ENCODE results near the gene HECW1.

DNA sequence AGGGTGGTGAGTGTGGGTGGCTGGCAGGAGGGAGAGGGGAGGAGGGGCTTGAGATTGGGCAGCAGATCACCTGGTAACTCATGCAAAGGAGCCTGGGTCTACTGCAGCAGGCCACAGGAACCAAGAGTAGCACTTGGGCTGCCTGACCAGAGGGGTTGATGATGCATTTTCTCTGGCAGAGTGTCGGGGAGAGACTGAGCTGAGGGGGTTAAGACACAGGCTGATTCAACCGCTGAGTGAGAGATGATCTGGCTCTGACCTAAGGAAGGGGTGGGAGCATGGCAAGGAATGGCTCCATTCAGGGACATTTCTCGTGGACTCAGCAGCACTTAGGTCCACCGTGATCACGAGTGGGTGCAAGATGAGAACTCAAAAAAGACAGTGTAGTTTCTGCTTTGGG is 355.0 kb downstream of the HECW1 start:
- no peak for TF ChIP-seq SETDB1 (IDR thresholded peaks at IDR 0.05; ENCODE audit: insufficient read length, low read length)
- no peak for TF ChIP-seq ZBTB7A (tag by site-specific recombination; IDR thresholded peaks at IDR 0.05; ENCODE audit: low read depth)
- TF ChIP-seq, protein P1, sequence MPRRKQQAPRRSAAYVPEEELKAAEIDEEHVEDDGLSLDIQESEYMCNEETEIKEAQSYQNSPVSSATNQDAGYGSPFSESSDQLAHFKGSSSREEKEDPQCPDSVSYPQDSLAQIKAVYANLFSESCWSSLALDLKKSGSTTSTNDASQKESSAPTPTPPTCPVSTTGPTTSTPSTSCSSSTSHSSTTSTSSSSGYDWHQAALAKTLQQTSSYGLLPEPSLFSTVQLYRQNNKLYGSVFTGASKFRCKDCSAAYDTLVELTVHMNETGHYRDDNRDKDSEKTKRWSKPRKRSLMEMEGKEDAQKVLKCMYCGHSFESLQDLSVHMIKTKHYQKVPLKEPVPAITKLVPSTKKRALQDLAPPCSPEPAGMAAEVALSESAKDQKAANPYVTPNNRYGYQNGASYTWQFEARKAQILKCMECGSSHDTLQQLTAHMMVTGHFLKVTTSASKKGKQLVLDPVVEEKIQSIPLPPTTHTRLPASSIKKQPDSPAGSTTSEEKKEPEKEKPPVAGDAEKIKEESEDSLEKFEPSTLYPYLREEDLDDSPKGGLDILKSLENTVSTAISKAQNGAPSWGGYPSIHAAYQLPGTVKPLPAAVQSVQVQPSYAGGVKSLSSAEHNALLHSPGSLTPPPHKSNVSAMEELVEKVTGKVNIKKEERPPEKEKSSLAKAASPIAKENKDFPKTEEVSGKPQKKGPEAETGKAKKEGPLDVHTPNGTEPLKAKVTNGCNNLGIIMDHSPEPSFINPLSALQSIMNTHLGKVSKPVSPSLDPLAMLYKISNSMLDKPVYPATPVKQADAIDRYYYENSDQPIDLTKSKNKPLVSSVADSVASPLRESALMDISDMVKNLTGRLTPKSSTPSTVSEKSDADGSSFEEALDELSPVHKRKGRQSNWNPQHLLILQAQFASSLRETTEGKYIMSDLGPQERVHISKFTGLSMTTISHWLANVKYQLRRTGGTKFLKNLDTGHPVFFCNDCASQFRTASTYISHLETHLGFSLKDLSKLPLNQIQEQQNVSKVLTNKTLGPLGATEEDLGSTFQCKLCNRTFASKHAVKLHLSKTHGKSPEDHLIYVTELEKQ (tag by site-specific recombination; IDR thresholded peaks at IDR 0.05; ENCODE audit: borderline replicate concordance) = no peak
- TF ChIP-seq, protein P2, sequence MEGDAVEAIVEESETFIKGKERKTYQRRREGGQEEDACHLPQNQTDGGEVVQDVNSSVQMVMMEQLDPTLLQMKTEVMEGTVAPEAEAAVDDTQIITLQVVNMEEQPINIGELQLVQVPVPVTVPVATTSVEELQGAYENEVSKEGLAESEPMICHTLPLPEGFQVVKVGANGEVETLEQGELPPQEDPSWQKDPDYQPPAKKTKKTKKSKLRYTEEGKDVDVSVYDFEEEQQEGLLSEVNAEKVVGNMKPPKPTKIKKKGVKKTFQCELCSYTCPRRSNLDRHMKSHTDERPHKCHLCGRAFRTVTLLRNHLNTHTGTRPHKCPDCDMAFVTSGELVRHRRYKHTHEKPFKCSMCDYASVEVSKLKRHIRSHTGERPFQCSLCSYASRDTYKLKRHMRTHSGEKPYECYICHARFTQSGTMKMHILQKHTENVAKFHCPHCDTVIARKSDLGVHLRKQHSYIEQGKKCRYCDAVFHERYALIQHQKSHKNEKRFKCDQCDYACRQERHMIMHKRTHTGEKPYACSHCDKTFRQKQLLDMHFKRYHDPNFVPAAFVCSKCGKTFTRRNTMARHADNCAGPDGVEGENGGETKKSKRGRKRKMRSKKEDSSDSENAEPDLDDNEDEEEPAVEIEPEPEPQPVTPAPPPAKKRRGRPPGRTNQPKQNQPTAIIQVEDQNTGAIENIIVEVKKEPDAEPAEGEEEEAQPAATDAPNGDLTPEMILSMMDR (tag by site-specific recombination; IDR thresholded peaks at IDR 0.05) = no peak
- no peak for TF ChIP-seq ZNF660 (tag by site-specific recombination; IDR thresholded peaks at IDR 0.05)
- TF ChIP-seq HOXD13 (CRISPR knock-in tag; IDR thresholded peaks at IDR 0.05; ENCODE audit: borderline replicate concordance) = no peak
- TF ChIP-seq ZNF311 (tag by site-specific recombination; IDR thresholded peaks at IDR 0.05; ENCODE audit: borderline replicate concordance) = no peak
- no peak for TF ChIP-seq KLF8 (tag by site-specific recombination; IDR thresholded peaks at IDR 0.05)
- TF ChIP-seq ZNF18 (tag by site-specific recombination; IDR thresholded peaks at IDR 0.05) = no peak
- TF ChIP-seq, protein P3, sequence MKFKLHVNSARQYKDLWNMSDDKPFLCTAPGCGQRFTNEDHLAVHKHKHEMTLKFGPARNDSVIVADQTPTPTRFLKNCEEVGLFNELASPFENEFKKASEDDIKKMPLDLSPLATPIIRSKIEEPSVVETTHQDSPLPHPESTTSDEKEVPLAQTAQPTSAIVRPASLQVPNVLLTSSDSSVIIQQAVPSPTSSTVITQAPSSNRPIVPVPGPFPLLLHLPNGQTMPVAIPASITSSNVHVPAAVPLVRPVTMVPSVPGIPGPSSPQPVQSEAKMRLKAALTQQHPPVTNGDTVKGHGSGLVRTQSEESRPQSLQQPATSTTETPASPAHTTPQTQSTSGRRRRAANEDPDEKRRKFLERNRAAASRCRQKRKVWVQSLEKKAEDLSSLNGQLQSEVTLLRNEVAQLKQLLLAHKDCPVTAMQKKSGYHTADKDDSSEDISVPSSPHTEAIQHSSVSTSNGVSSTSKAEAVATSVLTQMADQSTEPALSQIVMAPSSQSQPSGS (tag by site-specific recombination; IDR thresholded peaks at IDR 0.05; ENCODE audit: low read depth) = no peak
- TF ChIP-seq ZNF561 (tag by site-specific recombination; IDR thresholded peaks at IDR 0.05; ENCODE audit: borderline replicate concordance) = no peak
